DND-41 (cell line): Measurements from ENCODE around the gene DDX5.
A peak's percentile ranks its signal among the peaks of the same experiment; 100 is the strongest.

Source experiments
- ATAC-seq: fragments of 200-7000 bp; cut with Tn5 transposase; 3 replicates; pipeline ENCODE4 v1.9.1; 2021; ENCODE audit warnings: low read depth; ENCODE audit not compliant: insufficient read depth
- DNase-seq: peaks from one replicate; pipeline ENCODE4 v3.0.0-alpha.2; 2020
- H2AFZ ChIP-seq: 2 replicates; pipeline ENCODE4 v1.6.0; 2012; ENCODE audit warnings: low read depth, low read length
- H3K27ac ChIP-seq: 2 replicates; pipeline ENCODE4 v1.5.1; 2012; ENCODE audit warnings: low read length, inconsistent platforms
- H3K27me3 ChIP-seq: fragments of 200-600 bp; sonication (generic); 2 replicates; pipeline ENCODE4 v1.6.0; 2012; ENCODE audit warnings: low read length, mild to moderate bottlenecking, inconsistent platforms; ENCODE audit not compliant: insufficient read depth, poor library complexity
- H3K36me3 ChIP-seq: 2 replicates; pipeline ENCODE4 v1.5.1; 2012; ENCODE audit warnings: low read length, inconsistent platforms; ENCODE audit not compliant: insufficient read depth
- H3K4me1 ChIP-seq: 2 replicates; pipeline ENCODE4 v1.5.1; 2012; ENCODE audit warnings: mild to moderate bottlenecking, low read length; ENCODE audit not compliant: insufficient read depth
- H3K4me2 ChIP-seq: 2 replicates; pipeline ENCODE4 v1.6.0; 2012; ENCODE audit warnings: mild to moderate bottlenecking, moderate library complexity, low read length, inconsistent platforms; ENCODE audit not compliant: insufficient read depth
- H3K4me3 ChIP-seq, 2 experiments: fragments of 200-600 bp in 1 of 2; shearing (Covaris generic) in 1 of 2; 2 replicates each; pipeline ENCODE4 v1.5.1; 2012 to 2016; ENCODE audit warnings: inconsistent platforms in 2 of 2, low read length in 2 of 2, mild to moderate bottlenecking in 2 of 2, low read depth in 1 of 2, moderate library complexity in 1 of 2
- H3K79me2 ChIP-seq: 2 replicates; pipeline ENCODE4 v1.6.0; 2012; ENCODE audit warnings: low read length, inconsistent platforms; ENCODE audit not compliant: insufficient read depth
- H3K9ac ChIP-seq: 2 replicates; pipeline ENCODE4 v1.6.0; 2012; ENCODE audit warnings: low read depth, mild to moderate bottlenecking, inconsistent platforms, low read length, moderate library complexity
- H3K9me3 ChIP-seq: 2 replicates; pipeline ENCODE4 v1.5.1; 2012; ENCODE audit warnings: low read length, moderate library complexity, mild to moderate bottlenecking, inconsistent platforms; ENCODE audit not compliant: insufficient read depth, severe bottlenecking
- H4K20me1 ChIP-seq: 2 replicates; pipeline ENCODE4 v1.6.0; 2012; ENCODE audit warnings: low read length; ENCODE audit not compliant: insufficient read depth
- EZH2 ChIP-seq: IDR thresholded peaks from 3 replicates; pipeline ENCODE4 v1.6.1; 2012; ENCODE audit warnings: borderline replicate concordance, low read depth, mild to moderate bottlenecking, moderate library complexity, low read length, inconsistent platforms; ENCODE audit not compliant: severe bottlenecking
- TF ChIP-seq, protein P1 (sequence below): IDR thresholded peaks from 2 replicates; pipeline ENCODE4 v1.5.1; 2012; ENCODE audit warnings: borderline replicate concordance, low read length, moderate library complexity, mild to moderate bottlenecking; ENCODE audit not compliant: poor library complexity, severe bottlenecking; ENCODE audit errors: extremely low read depth

The DDX5 gene

DNA sequence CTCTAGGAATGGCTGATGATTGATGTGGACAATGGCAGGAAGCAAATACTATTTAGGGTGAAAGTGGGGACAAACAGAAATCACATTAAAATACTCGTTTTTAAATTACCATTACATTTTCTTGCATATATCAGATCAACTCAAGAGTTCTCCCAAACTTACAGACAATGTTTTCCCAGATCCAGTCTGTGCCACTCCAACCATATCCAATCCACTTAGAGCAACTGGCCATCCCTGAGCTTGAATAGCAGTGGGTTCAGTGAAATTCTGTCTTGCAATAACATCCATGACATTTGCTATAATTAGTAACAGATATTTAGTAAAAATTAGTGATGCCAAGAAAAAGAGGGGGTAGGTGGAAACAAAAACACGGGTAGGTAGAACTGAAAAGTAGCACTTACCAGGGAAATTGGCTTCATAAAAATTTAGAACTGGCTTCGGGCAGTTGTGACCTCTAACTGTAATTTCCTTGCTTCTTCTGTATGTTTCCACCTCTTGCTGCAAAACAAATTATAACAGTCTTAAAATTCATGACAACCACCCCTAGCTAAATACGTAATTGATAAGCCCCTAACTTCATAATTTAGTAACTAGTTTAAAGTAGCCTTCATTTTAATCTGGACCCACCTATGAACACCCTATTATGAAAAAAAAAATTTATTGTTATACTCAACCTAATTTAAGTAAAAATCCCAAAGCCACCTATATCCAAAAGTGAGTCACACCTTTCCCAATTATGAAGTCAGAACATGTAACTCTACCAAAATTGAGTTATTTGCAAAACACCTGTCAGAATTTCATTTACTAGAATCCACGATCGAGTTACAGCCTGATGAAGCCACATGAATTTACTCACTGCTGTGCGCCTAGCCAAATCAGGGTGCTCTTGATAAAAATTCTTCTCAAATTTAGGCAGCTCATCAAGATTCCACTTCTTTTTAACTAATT lies 2.0 kb downstream of the DDX5 start:
- DNase-seq = no peak
- H3K36me3 ChIP-seq = peaks cover 74% of the 10 kb centered on the region
- H3K4me1 ChIP-seq = peaks cover 75% of the 10 kb centered on the region
- no peaks in the 10 kb centered on the region for H3K9me3 ChIP-seq
- H3K79me2 ChIP-seq = peaks cover 90% of the 10 kb centered on the region
- H3K4me3 ChIP-seq = peak overlapping the region; percentile 82 to 97
- ATAC-seq = no peak
- H4K20me1 ChIP-seq = peaks cover 81% of the 10 kb centered on the region
- no peak for TF ChIP-seq EZH2
- TF ChIP-seq, protein P1, sequence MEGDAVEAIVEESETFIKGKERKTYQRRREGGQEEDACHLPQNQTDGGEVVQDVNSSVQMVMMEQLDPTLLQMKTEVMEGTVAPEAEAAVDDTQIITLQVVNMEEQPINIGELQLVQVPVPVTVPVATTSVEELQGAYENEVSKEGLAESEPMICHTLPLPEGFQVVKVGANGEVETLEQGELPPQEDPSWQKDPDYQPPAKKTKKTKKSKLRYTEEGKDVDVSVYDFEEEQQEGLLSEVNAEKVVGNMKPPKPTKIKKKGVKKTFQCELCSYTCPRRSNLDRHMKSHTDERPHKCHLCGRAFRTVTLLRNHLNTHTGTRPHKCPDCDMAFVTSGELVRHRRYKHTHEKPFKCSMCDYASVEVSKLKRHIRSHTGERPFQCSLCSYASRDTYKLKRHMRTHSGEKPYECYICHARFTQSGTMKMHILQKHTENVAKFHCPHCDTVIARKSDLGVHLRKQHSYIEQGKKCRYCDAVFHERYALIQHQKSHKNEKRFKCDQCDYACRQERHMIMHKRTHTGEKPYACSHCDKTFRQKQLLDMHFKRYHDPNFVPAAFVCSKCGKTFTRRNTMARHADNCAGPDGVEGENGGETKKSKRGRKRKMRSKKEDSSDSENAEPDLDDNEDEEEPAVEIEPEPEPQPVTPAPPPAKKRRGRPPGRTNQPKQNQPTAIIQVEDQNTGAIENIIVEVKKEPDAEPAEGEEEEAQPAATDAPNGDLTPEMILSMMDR = no peak
- H2AFZ ChIP-seq = no peak overlapping the region
- no peaks in the 10 kb centered on the region for H3K27me3 ChIP-seq
- peak overlapping the region; percentile 100 for H3K9ac ChIP-seq
- H3K4me2 ChIP-seq = peak overlapping the region; percentile 77
- peak overlapping the region; percentile 100 for H3K27ac ChIP-seq

DNA sequence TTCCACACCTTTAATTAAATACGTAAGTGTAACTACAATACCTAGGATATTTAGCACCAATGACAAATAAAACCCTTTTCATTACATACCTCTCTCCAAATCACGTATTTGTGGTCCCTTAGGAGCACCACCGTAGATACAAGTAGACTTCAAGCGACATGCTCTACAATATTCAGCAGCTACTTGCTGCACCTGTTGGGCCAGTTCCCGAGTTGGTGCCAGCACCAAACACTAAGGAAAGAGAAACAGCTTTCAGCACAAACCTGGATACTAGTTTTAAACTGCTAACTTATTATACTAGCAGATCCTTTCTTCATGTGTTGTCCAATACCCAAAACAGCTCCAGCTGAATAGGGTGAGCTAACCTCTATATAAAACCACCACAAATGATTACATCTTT lies 2.7 kb downstream of the DDX5 start:
- peak overlapping the region; percentile 77 for H3K4me2 ChIP-seq
- peak overlapping the region in 1 of 2 experiments; percentile 82; a peak in 2 of 4 replicates for H3K4me3 ChIP-seq
- H3K9ac ChIP-seq = peak overlapping the region; percentile 100
- ATAC-seq (no peak), DNase-seq (no peak)
- peak overlapping the region; percentile 30; the same call in 1 of the 2 replicates for H3K27ac ChIP-seq
- peaks cover 87% of the 10 kb centered on the region for H3K79me2 ChIP-seq
- peaks cover 83% of the 10 kb centered on the region for H4K20me1 ChIP-seq
- peaks cover 76% of the 10 kb centered on the region for H3K4me1 ChIP-seq
- H2AFZ ChIP-seq = no peak overlapping the region
- H3K36me3 ChIP-seq = peaks cover 75% of the 10 kb centered on the region
- H3K27me3 ChIP-seq = no peaks in the 10 kb centered on the region
- no peak for TF ChIP-seq EZH2
- TF ChIP-seq, protein P1 = no peak
- no peaks in the 10 kb centered on the region for H3K9me3 ChIP-seq

GRCh38 chr17:64502809-64503208 lies 3.3 kb downstream of the DDX5 start:
- Histone ChIP-seq H3K4me1 (peaks cover 76% of the 10 kb centered on the region), H3K27me3 (no peaks in the 10 kb centered on the region), H3K4me3 (peak overlapping the region in 1 of 2 experiments; percentile 82; a peak in 2 of 4 replicates), H3K9me3 (no peaks in the 10 kb centered on the region), H3K36me3 (peaks cover 76% of the 10 kb centered on the region), H3K27ac (no peak overlapping the region; the same call in 1 of the 2 replicates), H2AFZ (no peak overlapping the region), H3K9ac (peak overlapping the region; percentile 100), H3K79me2 (peaks cover 82% of the 10 kb centered on the region), H3K4me2 (peak overlapping the region; percentile 77), H4K20me1 (peaks cover 81% of the 10 kb centered on the region)
- no peak for DNase-seq
- TF ChIP-seq EZH2 = no peak
- TF ChIP-seq, protein P1 = no peak
- no peak for ATAC-seq
